Stimulated activated CD4-positive, alpha-beta T cell treated with anti-CD3 and anti-CD28 coated beads, Interleukin-2, amount 100 ng/mL, for 4 hours (primary cell): ENCODE results near the gene BAK1.

ENCODE experiments used
- DNase-seq: peaks from one replicate; pipeline ENCODE4 v3.0.0-alpha.2; 2020; ENCODE audit warnings: low read depth

The BAK1 gene

DNA sequence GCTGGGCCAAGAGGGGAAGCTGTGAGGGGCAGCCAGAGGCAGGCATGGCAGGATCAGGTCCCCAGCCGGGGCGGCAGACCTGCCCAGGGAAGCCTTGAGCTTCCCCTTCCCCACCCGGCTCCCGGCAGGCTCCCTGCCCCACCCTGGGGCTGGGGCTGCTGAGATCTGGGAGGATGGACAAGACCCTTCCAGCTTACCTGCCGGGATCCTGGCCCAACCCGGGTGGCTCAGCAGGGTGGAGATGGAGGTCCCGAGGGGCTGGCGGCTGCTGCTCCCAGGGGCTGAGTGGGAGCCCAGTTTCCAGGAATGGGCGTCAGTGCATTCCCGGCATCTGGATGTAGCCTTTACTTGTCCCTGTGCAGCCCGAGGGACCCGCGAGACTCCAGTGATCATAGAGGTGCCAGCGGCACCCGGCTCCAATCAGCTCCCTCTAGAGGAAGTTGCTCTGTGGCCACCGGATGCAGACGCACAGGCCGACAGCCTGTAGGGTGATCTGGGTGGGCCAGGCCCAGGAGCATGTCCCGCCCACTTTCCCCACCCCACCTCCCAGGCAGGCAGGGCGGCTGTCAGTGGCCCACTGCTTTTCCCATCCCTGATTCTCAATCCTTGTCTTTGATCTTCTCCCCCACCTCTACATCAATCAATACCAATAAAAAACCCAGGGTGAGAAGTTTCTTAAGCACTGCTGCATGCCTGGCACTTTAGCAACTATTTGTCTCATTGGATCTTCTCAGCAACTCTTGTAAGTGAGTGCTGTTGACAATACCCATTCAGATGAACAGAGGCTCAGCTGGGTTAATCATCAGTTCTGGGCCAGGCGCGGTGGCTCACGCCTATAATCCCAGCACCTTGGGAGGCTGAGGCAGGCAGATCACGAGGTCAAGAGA is at the start of gene BAK1:
Gene BAK1 (minus strand): TSS at position 449 of the 887 bp plus-strand sequence. CDS start 2,672 bp downstream, outside the sequence.
- DNase-seq: peak; percentile 72

- DNase-seq: no peak
These were observed 48.4 kb upstream of the BAK1 start for GRCh38 chr6:33628401-33628964.

DNA sequence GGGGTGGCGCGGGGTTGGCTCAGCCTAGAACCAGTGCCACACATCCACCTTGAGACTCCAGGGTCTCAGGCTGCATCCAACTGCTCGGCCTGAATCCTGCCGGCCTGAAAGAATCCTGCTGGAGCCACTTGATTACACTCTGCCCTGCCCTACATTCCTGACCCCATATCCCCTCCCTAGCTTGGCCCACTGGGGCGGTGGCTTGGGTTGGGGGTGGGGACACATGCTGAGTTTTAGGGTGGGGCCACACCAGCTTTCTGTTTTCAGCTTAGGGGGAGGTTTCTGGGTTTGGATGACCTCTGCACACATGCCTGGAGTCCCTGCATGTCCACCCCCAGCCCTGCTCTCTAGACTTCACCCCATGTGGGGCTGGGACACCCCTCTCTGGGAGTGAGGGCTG is 47.8 kb upstream of the BAK1 start:
- no peak for DNase-seq

- DNase-seq: no peak
These were observed 44.8 kb upstream of the BAK1 start for GRCh38 chr6:33624856-33625255.

DNA sequence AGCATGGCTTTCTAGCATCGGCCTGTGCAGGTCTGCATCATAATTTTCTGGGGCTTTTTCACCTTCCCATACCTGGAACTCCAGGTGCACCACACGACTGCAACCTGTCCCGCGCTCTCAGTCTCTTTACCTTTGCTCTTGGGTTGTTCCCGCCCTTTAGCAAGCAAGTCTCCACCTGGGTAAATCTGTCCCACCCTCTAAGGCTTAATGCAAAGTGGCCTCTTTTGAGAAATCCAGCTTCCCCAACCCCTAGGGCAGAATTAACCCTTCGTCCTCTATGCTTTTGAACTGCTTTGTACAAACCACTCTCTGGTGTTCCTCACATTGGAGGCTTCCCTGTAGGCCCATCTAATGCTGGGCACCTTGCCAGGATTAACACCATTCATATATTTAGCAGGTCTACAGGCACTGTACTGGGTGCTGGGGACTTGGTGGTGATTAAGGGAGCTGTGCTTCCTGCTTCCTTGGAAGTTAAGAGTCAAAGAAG is 43.9 kb upstream of the BAK1 start:
- no peak for DNase-seq

- no peak for DNase-seq
These were observed 42.7 kb upstream of the BAK1 start for GRCh38 chr6:33622456-33623431.

- peak; percentile 72 for DNase-seq
These were observed 41.8 kb upstream of the BAK1 start for GRCh38 chr6:33621711-33622388.

DNA sequence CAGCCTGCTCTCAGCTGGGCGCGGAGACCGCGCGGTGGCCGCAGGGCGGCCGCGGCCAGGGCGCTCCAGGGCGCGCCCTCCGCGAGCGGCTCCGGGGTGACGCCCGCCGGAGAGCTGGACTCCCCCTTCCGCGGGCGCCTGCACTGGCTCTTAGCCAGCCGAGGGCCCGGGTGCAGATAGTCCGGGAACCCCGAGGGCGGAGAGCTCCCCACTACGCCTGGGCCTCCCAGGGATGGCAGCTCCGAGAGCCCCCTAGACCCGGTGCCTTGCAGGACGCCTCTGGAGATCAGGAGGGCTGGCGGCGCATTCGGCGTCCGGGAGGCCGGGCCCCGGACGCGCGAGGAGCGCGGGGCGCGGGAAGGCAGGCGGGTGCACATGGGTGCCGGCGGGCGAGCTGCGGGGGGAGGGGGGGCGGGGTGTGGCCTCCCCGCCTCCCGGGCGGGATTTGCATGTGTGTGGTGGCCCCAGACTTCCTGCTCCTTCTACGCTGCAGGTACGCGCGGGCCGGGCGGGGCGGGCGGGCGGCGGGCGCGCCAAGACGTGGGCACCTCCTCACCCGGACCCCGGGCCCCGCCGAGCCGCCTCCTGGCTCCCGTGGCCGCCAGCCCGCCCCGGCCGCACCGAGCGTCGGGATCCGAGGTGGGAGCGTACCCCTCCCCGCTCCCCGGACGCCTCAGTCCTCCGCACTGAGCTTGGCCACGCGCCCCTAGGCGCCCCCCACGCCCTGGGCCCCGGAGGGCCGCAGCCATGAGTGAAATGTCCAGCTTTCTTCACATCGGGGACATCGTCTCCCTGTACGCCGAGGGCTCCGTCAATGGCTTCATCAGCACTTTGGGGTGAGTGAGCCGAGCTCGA is 41.0 kb upstream of the BAK1 start, which contains the start of gene ITPR3:
Gene ITPR3 (plus strand): TSS at position 467 of the 855 bp plus-strand sequence. CDS start 281 bp downstream, at position 748.
- DNase-seq: peak; percentile 64

GRCh38 chr6:33620158-33620855 is 40.2 kb upstream of the BAK1 start:
- no peak for DNase-seq

DNA sequence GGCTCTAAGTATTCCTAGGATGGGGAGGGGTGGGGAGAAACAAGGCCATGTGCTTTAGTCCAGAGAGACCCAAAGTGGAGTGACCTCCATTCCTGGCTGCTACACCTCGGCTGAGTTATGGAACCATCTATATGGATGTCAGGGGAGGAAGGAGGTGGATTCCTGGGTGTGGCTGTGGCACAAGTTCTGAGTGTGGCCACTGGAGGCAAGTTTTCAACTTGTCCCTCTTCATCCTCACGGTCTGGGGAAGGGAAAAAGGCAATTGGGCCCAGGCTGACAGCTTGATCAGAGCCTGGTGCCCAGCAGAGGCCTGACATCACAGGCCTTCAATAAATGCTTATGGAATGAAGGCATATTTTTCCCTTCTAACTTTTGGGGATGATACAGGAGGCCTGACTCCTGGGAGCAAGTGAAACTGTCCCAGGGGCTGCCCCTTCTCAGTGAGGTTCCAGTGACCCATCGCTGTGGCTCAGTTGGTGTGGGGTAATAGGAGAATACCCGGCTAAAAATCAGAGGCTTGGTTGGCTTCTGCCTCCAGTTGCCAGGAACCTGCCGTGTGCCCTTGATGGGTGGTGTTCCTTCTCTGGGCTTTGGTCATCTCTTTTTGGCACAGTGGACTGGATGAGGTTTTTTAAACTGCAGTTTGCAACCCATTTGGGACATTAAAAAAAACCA is 39.2 kb upstream of the BAK1 start:
- no peak for DNase-seq

- DNase-seq: no peak
These were observed 36.8 kb upstream of the BAK1 start for GRCh38 chr6:33616913-33617312.

- no peak for DNase-seq
These were observed 36.0 kb upstream of the BAK1 start for GRCh38 chr6:33616113-33616512.

GRCh38 chr6:33613795-33614168 is 33.7 kb upstream of the BAK1 start:
- DNase-seq: no peak

GRCh38 chr6:33613146-33613794 is 33.2 kb upstream of the BAK1 start:
- no peak for DNase-seq

DNA sequence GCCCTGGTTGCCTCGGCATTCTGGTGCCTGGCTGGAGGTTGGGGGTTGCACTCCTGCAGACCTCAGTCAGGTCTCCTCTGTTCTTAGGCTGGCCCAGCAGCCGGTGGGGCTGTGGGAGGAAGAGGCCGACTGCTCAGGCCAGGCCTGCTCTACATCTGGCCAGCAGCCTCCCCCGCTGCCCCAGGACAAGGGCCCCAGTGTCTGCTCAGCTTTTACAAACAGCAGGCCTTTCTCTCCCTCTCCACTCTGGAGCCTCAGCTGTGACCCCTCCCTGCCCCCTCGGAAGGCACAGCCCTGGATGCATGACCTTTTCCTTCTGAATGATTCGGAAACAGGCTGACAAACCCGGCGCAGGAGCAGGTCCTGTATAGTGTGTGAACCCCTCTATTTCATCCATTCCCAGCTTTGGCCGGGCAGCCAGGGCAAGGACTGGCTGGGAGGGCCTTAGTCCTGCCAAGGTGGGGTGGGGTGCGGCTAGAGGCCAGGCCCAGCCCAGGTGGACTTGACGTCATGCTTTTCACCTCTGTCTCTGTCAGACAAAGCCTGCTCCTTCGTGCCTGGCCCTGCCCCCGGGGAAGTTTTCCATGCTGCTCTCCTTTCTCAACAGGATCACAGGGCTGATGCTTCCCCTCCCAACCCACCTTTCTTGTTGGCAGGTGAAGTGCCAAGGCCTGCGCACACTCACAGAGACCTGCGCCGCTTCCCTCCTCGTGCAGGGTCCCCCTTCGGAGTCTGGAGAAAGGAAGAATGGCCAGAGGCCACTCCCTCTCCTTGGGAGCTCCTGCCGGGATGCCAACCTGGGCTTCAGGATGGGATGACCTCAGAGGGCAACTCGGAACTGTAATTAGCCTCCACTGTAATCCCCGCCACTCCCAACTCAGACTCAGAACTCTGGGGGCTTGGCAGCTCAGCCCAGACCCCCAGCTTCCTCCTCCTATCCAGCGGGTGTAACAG is 31.0 kb upstream of the BAK1 start:
- no peak for DNase-seq

- DNase-seq: no peak
These were observed 30.0 kb upstream of the BAK1 start for GRCh38 chr6:33610067-33610466.

DNA sequence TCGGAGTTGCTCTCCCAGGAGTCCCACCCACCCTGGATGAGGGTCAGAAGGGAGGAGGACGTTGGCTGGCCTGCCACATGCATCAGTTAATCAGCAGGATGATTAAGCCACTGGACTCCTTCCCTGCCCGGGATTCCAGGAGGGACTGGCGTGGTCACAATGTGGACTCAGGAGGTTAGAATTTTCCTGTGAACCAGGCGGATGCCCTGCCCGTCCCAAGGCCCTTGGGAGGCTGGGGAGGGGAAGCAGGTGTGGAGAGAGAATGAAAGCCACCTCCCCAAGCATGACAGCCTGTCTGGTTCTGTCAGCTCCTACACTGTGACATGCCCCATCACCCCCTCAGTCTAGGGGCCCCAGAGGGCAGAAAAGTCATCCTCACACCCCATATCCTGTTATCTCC is 29.5 kb upstream of the BAK1 start:
- DNase-seq: no peak

DNA sequence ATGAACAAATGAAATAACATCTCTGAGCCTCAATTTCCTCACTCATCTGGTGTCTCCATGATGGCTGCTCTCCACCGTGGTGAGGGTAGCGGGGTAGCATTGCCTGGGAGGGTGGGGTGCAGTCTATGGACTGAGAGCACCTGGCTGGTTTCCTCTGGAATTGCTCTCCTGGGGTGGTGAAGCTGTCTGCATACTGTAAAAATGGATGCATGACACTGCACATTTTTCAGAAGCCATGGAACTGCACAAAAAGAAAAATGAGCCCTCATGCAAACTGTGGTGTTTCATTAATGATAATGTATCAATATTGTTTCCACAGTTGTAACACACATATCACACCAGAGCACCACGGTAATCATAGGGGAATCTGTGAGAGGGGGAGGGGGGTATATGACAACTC is 28.9 kb upstream of the BAK1 start:
- DNase-seq: no peak
